Adrenal gland (tissue), 12 donors: ENCODE measurements around the gene MPC1. TPM values are rescaled to one million over a fixed set of nuclear protein-coding genes. Genes with fewer than 3 reads are reported as not detected.

Source experiments
- DNase-seq, 7 donors: peaks; one replicate each; pipeline ENCODE4 v3.0.0-alpha.2; 2019 to 2020
- H3K27ac ChIP-seq, 5 donors: fragments of 200-600 bp; sonication (generic) in 4 of 5; 1 replicate in 3 of 5; 2 replicates in 2 of 5; pipeline versions ENCODE4 v1.5.1 to v1.8.0; 2016 to 2020; ENCODE audit warnings: mild to moderate bottlenecking in 1 of 5
- H3K27me3 ChIP-seq: fragments of 200-600 bp; 2 replicates; pipeline ENCODE4 v1.8.0; 2021
- H3K36me3 ChIP-seq, 2 donors: fragments of 200-600 bp; replicated peaks in 1 of 2; 1 replicate in 1 of 2; 2 replicates in 1 of 2; pipeline versions ENCODE4 v1.5.1 to v1.8.0; 2018 to 2022
- H3K4me1 ChIP-seq, 2 donors: fragments of 200-600 bp; replicated peaks in 1 of 2; 1 replicate in 1 of 2; 2 replicates in 1 of 2; pipeline versions ENCODE4 v1.5.1 to v1.8.0; 2018 to 2021
- H3K4me3 ChIP-seq, 4 donors: fragments of 200-600 bp; sonication (generic) in 3 of 4; one replicate each; pipeline ENCODE4 v1.5.1; 2016 to 2018
- H3K9me3 ChIP-seq, 3 donors: fragments of 200-600 bp; sonication (generic) in 1 of 3; replicated peaks in 1 of 3; 1 replicate in 2 of 3; 2 replicates in 1 of 3; pipeline versions ENCODE4 v1.5.1 to v1.8.0; 2016 to 2021
- POLR2A ChIP-seq, 2 donors: fragments of 450-650 bp; IDR thresholded peaks; one replicate each; pipeline ENCODE4 v1.6.1; 2017; ENCODE audit warnings: antibody characterized with exemption in 2 of 2, mild to moderate bottlenecking in 2 of 2, moderate library complexity in 1 of 2
- WGBS, 4 donors: extraction: QIAGEN DNeasy Blood & Tissue Kit in 2 of 4; methylation state at CpG; one replicate each; pipeline versions ENCODE4 v1.1.5 to v1.1.7; 2013 to 2017; 5-methylcytosine and 5-hydroxymethylcytosine counted together
- intact Hi-C, 2 donors: fragments of 100-400 bp; cut with DNase I; formaldehyde crosslinking; loops; one replicate each; pipeline versions ENCODE4 v1.14.1 to v1.15.0; 2022 to 2023
- polyA plus RNA-seq, 3 donors: library from polyadenylated mRNA; stranded (reverse); fragments of 200-250 nt in 2 of 3; fragments of 350-450 nt in 1 of 3; fragmentation: Illumina TruSeq in 1 of 3; extraction: RNeasy Lipid Tissue Mini Kit (QIAGEN cat#74804) in 1 of 3; gene quantifications; one replicate each; pipeline ENCODE4 v1.2.3, GENCODE V29; 2013 to 2014
- total RNA-seq, 9 donors: library from RNA; depleted of rRNA in 4 of 9; stranded (reverse); fragments of >200 nt in 4 of 9; fragments of 120-200 nt in 1 of 9; fragmentation: NEBNext Ultra II Directional in 1 of 9; extraction: Animal tissue kit (Norgen Biotek cat#: 25700) in 1 of 9; gene quantifications; one replicate each; pipeline versions ENCODE4 v1.1.0 to v1.2.4, GENCODE V29; 2013 to 2023
- TF ChIP-seq, protein P1 (sequence below), 6 experiments: fragments of 450-650 bp in 4 of 6; fragments of 200-600 bp in 2 of 6; sonication (generic) in 1 of 6; IDR thresholded peaks; 1 replicate in 5 of 6; 2 replicates in 1 of 6; pipeline versions ENCODE4 v1.5.1 to v1.8.0; 2016 to 2021; ENCODE audit warnings: antibody characterized with exemption in 6 of 6, mild to moderate bottlenecking in 2 of 6, moderate library complexity in 1 of 6
- donor health status: healthy with polysubstance abuse.
- donor health status: Bipolar disorder and iron deficiency.
- donor health status: DM: yes; HTN: yes; CAD: no.
- donor health status: DM: no; HTN: no; CAD: no.
- donor health status: DM: no; HTN: no; CAD: no.
- donor health status: DM: yes; HTN: yes; CAD: no.

Gene MPC1
- total and polyA plus RNA-seq, 12 donors, result 22.8 to 76.9 (median 46.0) TPM

DNA sequence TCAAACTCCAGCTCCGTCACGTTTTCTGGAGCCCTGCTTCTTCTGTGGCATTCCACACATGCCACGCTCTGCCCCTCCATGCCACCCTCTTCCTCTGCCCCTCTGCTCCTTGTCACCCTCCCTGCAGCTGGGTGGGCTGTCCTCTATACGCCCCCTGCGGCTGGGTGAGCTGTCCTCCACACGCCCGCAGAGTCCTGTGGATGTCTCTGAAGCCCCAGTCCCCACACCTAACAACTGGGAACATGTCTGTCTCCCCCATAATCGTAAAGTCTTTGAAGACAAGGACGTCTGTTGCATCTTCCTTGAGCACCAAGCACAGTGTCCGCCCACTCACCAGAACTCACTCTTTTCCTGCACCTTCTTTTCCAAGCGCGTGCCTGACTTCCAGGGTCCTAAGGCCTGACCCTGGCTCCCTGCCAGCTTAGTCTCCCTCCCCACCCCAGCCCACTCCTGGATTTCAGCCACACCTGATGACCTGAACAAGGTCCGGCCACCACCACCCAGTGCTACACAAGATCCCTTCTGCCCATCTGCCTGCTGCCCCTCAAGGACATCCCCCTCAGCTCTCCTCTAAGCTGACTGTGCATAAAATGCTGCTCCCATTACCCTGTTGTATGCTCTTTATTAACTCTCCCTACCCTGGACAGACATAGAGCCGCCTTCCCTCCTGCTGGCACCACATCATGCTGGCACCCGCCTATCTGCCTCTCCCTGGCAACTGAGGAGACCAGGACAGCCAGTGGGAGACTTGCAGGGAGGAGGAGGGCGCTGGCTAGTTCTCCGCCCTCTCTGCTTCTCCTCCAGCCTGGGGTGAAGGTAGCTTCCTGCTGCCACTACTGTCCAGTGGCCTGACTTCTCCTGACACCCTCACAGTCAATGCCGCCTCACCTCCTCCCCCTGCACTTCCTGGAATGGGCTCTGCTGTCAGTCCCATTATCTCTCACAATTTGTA lies 63.8 kb downstream of the MPC1 start:
- no peak overlapping the region for H3K4me3 ChIP-seq
- no peaks in the 10 kb centered on the region for H3K4me1 ChIP-seq
- no peaks in the 10 kb centered on the region for H3K9me3 ChIP-seq
- H3K36me3 ChIP-seq, result peaks cover 0 to 35% of the 10 kb centered on the region in 2 donors
- no peak overlapping the region for H3K27ac ChIP-seq
- intact Hi-C loops, result no loop called here
- H3K27me3 ChIP-seq, result no peaks in the 10 kb centered on the region
- no peak for DNase-seq
- WGBS, 4 donors, result 77 to 82% (median 80%) methylated on average over 17 to 18 of the region's 18 CpGs
- TF ChIP-seq, protein P1, sequence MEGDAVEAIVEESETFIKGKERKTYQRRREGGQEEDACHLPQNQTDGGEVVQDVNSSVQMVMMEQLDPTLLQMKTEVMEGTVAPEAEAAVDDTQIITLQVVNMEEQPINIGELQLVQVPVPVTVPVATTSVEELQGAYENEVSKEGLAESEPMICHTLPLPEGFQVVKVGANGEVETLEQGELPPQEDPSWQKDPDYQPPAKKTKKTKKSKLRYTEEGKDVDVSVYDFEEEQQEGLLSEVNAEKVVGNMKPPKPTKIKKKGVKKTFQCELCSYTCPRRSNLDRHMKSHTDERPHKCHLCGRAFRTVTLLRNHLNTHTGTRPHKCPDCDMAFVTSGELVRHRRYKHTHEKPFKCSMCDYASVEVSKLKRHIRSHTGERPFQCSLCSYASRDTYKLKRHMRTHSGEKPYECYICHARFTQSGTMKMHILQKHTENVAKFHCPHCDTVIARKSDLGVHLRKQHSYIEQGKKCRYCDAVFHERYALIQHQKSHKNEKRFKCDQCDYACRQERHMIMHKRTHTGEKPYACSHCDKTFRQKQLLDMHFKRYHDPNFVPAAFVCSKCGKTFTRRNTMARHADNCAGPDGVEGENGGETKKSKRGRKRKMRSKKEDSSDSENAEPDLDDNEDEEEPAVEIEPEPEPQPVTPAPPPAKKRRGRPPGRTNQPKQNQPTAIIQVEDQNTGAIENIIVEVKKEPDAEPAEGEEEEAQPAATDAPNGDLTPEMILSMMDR (IDR thresholded peaks at IDR 0.05), result no peak
- TF ChIP-seq POLR2A (IDR thresholded peaks at IDR 0.05), result no peak

DNA sequence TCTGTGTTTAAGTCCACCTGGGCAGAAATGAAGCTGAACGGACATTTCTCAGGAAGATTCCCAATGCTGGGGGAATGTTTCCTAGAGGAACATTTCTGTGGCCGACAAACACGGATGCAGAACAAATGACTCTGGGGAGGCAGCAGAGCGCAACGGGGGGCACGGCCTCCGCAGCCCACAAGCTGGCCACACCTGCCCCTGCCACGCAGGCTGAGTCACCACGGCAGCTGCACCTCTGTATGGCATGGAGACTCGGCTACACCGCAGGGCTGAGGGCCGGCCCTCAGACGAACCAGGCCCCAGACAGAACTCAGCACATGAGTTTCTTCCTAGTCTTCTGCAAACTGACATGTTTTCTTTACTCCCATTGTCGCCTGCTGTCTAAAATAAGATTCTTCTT lies 64.5 kb downstream of the MPC1 start:
- H3K27ac ChIP-seq, result no peak overlapping the region
- TF ChIP-seq, protein P1 (IDR thresholded peaks at IDR 0.05), result no peak
- TF ChIP-seq POLR2A (IDR thresholded peaks at IDR 0.05), result no peak
- H3K27me3 ChIP-seq, result no peaks in the 10 kb centered on the region
- 69 to 86% (median 85%) methylated on average over 7 to 14 of the region's 14 CpGs for whole genome bisulfite sequencing, 4 donors
- no peak for DNase-seq
- H3K4me1 ChIP-seq, result no peaks in the 10 kb centered on the region
- H3K36me3 ChIP-seq, result peaks cover 0 to 31% of the 10 kb centered on the region in 2 donors
- intact Hi-C loops, result no loop called here
- H3K9me3 ChIP-seq, result no peaks in the 10 kb centered on the region
- H3K4me3 ChIP-seq, result no peak overlapping the region

DNA sequence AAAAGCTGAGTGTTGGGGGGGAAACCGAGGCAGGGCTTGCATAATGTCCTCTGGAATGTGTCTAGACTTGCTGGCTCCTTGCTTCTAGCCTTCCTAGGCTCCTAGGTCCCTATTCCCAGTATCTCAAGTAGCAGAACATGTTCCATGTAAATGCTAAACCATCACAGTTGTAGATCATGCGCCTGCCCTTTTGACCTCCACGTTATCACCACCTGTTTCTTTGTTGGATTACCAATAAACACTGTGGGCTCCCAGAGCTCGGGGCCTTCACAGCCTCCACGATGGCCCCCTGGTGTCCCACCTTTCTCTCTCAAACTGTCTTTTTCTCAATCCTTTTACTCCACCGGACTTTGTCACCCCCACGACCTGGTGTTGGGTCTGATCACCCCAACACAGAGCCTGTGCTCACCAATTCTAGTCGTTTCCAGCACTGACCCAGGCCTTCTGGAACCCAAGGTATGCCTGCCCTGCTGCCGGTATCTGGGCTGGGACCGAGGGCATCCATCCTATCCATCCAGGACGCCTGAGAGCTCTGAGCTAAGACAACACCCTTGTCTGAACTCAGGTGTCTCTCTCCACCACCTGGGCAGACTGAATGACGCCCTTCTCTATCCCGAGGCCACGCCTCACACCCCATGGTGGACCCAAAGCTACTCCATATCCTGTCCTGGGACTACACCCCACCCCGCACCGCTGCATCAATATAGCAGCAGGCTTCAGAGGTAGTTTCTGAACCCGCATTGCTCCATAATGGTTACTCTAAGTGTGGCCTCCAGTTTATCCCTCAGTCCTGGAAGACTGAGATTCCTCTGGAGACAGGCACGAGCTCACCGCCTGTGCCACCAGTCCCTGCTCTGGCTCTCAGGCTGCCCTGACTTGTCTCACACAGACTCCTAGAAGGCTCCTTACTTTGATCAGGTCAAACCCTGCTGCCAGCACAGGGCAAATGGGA lies 65.2 kb downstream of the MPC1 start:
- intact Hi-C loops, result no loop called here
- Histone ChIP-seq H3K27ac (no peak overlapping the region), H3K4me3 (no peak overlapping the region), H3K36me3 (peaks cover 0 to 26% of the 10 kb centered on the region in 2 donors), H3K27me3 (no peaks in the 10 kb centered on the region), H3K4me1 (no peaks in the 10 kb centered on the region), H3K9me3 (no peaks in the 10 kb centered on the region)
- TF ChIP-seq POLR2A (IDR thresholded peaks at IDR 0.05), result no peak
- TF ChIP-seq, protein P1 (IDR thresholded peaks at IDR 0.05), result no peak
- WGBS, 4 donors, result 88 to 90% (median 89%) methylated on average over 19 of the region's 19 CpGs
- no peak for DNase-seq

DNA sequence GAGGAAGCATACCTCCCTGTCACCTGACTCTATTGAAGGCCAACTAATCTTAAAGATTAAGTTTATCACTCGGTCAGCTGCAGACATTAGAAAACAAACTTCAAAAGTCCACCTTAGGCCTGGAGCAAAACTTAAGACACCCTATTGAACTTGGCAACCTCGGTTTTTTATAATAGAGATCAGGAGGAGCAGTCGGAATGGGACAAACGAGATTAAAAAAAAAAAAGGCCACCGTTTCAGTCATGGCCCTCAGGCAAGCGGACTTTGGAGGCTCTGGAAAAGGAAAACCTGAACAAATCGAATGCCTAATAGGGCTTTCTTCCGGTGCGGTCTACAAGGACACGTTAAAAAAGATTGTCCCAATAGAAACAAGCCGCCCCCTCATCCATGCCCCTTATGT lies 67.3 kb downstream of the MPC1 start:
- 75 to 84% (median 81%) methylated on average over 11 of the region's 11 CpGs for WGBS, 4 donors
- no peak overlapping the region for H3K27ac ChIP-seq
- no peaks in the 10 kb centered on the region for H3K9me3 ChIP-seq
- TF ChIP-seq, protein P1 (IDR thresholded peaks at IDR 0.05), result no peak
- intact Hi-C loops, result no loop called here
- H3K4me1 ChIP-seq, result no peaks in the 10 kb centered on the region
- DNase-seq, result no peak
- no peak overlapping the region for H3K4me3 ChIP-seq
- H3K27me3 ChIP-seq, result no peaks in the 10 kb centered on the region
- peaks cover 0 to 10% of the 10 kb centered on the region in 2 donors for H3K36me3 ChIP-seq
